GM18499 (cell line): ENCODE measurements around the gene HLA-F.

ENCODE experiments used
- ATAC-seq: cut with Tn5 transposase; IDR thresholded peaks from one replicate; pipeline ENCODE4 v1.9.1; 2021; ENCODE audit warnings: moderate number of reproducible peaks; ENCODE audit not compliant: insufficient read depth, unreplicated experiment

HLA-F gene

DNA sequence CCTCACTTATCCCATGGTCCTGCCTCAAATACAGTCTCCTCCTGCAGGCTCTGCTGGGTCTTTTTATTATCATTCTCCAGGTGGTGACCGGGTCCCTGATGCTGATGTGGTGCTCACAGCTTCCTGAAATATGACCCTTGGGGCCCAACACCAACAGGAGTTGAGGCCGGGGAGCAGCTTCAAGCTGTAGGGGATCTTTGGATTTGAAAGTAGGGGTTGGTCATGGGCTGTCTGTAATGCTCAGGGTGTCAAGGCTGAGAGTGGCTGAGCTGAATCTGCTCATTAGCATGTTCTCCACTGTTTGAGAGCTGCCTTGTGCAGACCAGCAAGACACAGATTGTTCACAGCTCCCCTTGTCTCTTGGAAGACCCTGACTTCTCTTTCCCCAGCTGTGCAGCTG is 35.5 kb downstream of the HLA-F start:
- ATAC-seq, result no peak

DNA sequence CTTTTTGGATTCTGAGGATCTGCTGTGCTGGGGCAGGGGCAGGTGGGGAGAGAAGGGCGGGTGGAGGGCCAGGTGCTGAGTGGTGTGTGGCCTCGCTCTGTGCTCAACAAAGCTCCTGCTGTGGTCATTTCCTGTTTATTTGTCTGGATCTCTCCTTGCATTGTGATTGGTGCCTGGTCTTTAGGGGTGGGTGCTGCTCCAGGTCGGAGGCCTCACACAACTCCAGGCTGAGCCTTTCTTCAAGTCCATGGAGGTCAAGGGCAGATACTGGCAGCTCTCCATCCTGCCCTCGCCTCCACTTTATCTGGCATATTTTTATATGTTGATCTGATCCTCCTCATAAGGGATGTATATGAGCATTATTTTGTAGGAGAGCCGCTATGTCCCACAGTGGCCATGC is 36.2 kb downstream of the HLA-F start:
- no peak for ATAC-seq

- ATAC-seq, result no peak
These were observed 37.1 kb downstream of the HLA-F start for GRCh38 chr6:29760328-29760727.

- no peak for ATAC-seq
These were observed 38.8 kb downstream of the HLA-F start for GRCh38 chr6:29762051-29762450.

GRCh38 chr6:29762781-29763214 is 39.6 kb downstream of the HLA-F start:
- ATAC-seq, result no peak

- no peak for ATAC-seq
These were observed 40.5 kb downstream of the HLA-F start for GRCh38 chr6:29763491-29764289.

DNA sequence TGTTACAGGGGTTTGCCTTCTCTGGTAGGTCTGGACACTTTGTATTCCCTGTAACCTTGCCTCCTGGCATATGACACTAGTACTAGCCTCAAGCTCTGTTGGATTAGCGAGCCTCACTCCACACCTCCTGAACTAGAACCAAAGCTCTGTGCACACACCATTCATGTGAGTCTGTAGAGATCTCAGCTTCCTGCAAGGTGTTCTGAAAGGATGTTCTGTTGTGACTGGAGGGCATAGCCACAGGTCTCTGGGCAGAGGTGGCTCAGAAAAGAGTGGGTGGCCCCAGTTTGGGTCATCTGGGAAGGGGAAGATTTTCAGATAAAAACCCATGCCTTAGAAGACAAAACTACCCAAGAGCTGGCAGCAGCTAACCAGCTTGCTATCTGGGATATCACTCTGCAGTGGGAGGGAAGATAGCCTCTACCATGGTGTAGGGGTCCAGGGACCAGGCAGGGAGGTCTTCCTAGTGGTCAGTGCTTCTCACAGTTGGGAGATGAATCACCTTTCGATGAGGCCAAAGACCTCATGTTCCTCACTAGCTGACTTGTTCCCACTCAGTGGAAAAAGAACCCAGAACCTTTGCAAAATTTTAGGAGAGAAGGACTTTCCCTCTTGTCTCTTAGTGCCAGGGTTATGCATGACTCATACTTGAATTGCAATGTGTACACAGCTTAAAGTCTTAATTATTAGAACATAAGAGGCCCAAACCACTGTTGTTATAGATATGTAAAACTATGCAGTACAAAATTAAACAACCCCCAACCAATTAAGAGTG is 41.4 kb downstream of the HLA-F start:
- ATAC-seq, result no peak

DNA sequence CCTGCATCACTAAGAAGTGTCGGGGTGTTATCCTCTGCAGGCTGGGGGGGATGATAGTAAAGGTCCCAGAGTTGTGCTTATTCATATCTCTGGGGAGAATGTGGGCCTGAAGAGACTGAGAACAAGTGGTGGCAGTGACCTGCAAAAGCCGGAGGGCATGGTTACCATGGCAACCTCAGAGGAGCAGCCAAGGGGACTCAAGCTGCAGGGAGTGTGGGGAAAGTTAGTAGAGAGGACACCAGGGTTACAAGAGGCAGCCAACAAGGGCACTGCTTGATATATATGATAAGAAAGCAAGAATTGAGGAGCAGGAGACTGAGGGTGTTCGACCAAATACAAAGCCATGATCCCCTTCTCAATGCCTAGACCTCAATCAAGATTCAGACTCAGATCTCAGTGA is 46.1 kb downstream of the HLA-F start:
- no peak for ATAC-seq

GRCh38 chr6:29770306-29770705 is 47.1 kb downstream of the HLA-F start:
- no peak for ATAC-seq

GRCh38 chr6:29776684-29777083 is 53.5 kb downstream of the HLA-F start:
- ATAC-seq, result no peak
